Calu3 (cell line): ENCODE measurements around the gene PSMD5. TPM values are rescaled to one million over a fixed set of nuclear protein-coding genes. Genes with fewer than 3 reads are reported as not detected.

Experiments
- BruUV-seq: library from RNA; stranded (reverse); fragments of 400-500 nt; replicated peaks from 2 replicates; lab custom pipeline; 2021; lab: Mats Ljungman, UMichigan
- CTCF ChIA-PET: fragments of 300-600 bp; sonication (Branson Sonifier 250); formaldehyde crosslinking; loops from one replicate; lab custom pipeline; 2022; ENCODE audit warnings: antibody characterized with exemption; lab: Charles Lee
- DNase-seq: peaks from one replicate; pipeline ENCODE4 v3.0.0; 2022
- H3K27ac Mint-ChIP-seq: one replicate; pipeline ENCODE4 v1.8.0; 2022; ENCODE audit warnings: mixed read lengths; ENCODE audit not compliant: unreplicated experiment
- H3K27me3 Mint-ChIP-seq: one replicate; pipeline ENCODE4 v1.8.0; 2022; ENCODE audit warnings: mixed read lengths; ENCODE audit not compliant: unreplicated experiment
- H3K36me3 Mint-ChIP-seq: one replicate; pipeline ENCODE4 v1.8.0; 2022; ENCODE audit warnings: mild to moderate bottlenecking, moderate library complexity, mixed read lengths; ENCODE audit not compliant: insufficient read depth, unreplicated experiment
- H3K4me1 Mint-ChIP-seq: one replicate; pipeline ENCODE4 v1.8.0; 2022; ENCODE audit warnings: mild to moderate bottlenecking, low read depth, mixed read lengths; ENCODE audit not compliant: unreplicated experiment
- H3K4me3 Mint-ChIP-seq: one replicate; pipeline ENCODE4 v1.8.0; 2022; ENCODE audit warnings: mild to moderate bottlenecking, low read depth, moderate library complexity, mixed read lengths; ENCODE audit not compliant: unreplicated experiment
- H3K9me3 Mint-ChIP-seq: one replicate; pipeline ENCODE4 v1.8.0; 2022; ENCODE audit warnings: low read depth, mixed read lengths; ENCODE audit not compliant: unreplicated experiment
- CTCF ChIP-seq: fragments of 200-600 bp; IDR thresholded peaks from one replicate; pipeline ENCODE4 v1.8.0; 2022; ENCODE audit warnings: antibody characterized with exemption; ENCODE audit not compliant: unreplicated experiment
- intact Hi-C: fragments of 100-400 bp; cut with micrococcal nuclease; formaldehyde crosslinking; loops from one replicate; pipeline ENCODE4 v1.10.0; 2022; ENCODE audit not compliant: unreplicated experiment
- total RNA-seq: library from RNA; stranded (reverse); gene quantifications from 2 replicates; pipeline ENCODE4 v1.2.3, GENCODE V29; 2022

PSMD5 gene
- total RNA-seq, 1 experiment from 2014 or later = 34.0 TPM

GRCh38 chr9:120856700-120857099 lies 14.0 kb upstream of the PSMD5 start:
- no peaks in the 10 kb centered on the region for H3K9me3 Mint-ChIP-seq
- no TSS peak for BruUV-seq
- H3K27ac Mint-ChIP-seq = no peak overlapping the region

GRCh38 chr9:120855827-120856670 lies 13.3 kb upstream of the PSMD5 start:
- Mint-ChIP-seq H3K27me3 (no peaks in the 10 kb centered on the region), H3K9me3 (no peaks in the 10 kb centered on the region), H3K27ac (no peak overlapping the region), H3K36me3 (peaks cover 11% of the 10 kb centered on the region), H3K4me3 (no peak overlapping the region), H3K4me1 (no peaks in the 10 kb centered on the region)
- TF ChIP-seq CTCF = no peak
- intact Hi-C loops = no loop called here
- CTCF ChIA-PET = interaction anchor here (0.5 kb wide), 1 partner anchor 57 kb away, joined by 3 read pairs; no protein-coding TSS in a partner anchor
- BruUV-seq = no TSS peak
- DNase-seq = no peak

More at GRCh38 chr9:120856700-120857099, 14.0 kb upstream of the PSMD5 start:
- intact Hi-C loops = no loop called here
- CTCF ChIA-PET = interaction anchor here (0.5 kb wide), 1 partner anchor 56 kb away, joined by 3 read pairs; no protein-coding TSS in a partner anchor
- no peaks in the 10 kb centered on the region for H3K27me3 Mint-ChIP-seq
- TF ChIP-seq CTCF = no peak
- no peaks in the 10 kb centered on the region for H3K4me1 Mint-ChIP-seq
- DNase-seq = no peak
- H3K36me3 Mint-ChIP-seq = peaks cover 11% of the 10 kb centered on the region
- no peak overlapping the region for H3K4me3 Mint-ChIP-seq

GRCh38 chr9:120854596-120855327 lies 12.0 kb upstream of the PSMD5 start:
- CTCF ChIA-PET = no interaction called here
- no peak overlapping the region for H3K27ac Mint-ChIP-seq

More at GRCh38 chr9:120854596-120855327, 12.0 kb upstream of the PSMD5 start:
- BruUV-seq = no TSS peak
- H3K4me3 Mint-ChIP-seq = no peak overlapping the region
- H3K36me3 Mint-ChIP-seq = peaks cover 11% of the 10 kb centered on the region
- H3K27me3 Mint-ChIP-seq = no peaks in the 10 kb centered on the region
- no peak for DNase-seq
- intact Hi-C loops = no loop called here
- no peaks in the 10 kb centered on the region for H3K4me1 Mint-ChIP-seq
- H3K9me3 Mint-ChIP-seq = no peaks in the 10 kb centered on the region
- no peak for TF ChIP-seq CTCF
